Endodermal cell (in vitro differentiated cells): ENCODE data around the gene CACNA1S. TPM values are rescaled to one million over a fixed set of nuclear protein-coding genes. Genes with fewer than 3 reads are reported as not detected.

Experiments used
- DNase-seq: peaks from one replicate; pipeline ENCODE4 v3.0.0-alpha.2; 2017
- H3K27ac ChIP-seq: 2 replicates; pipeline ENCODE4 v1.5.1; 2013; ENCODE audit warnings: mild to moderate bottlenecking, low read depth, low read length, moderate library complexity
- H3K27me3 ChIP-seq: 2 replicates; pipeline ENCODE4 v1.6.1; 2013; ENCODE audit warnings: mild to moderate bottlenecking, low read length, moderate library complexity; ENCODE audit not compliant: insufficient read depth, control insufficient read depth, poor library complexity, severe bottlenecking
- H3K36me3 ChIP-seq: 2 replicates; pipeline ENCODE4 v1.7.0; 2013; ENCODE audit warnings: mild to moderate bottlenecking, low read length, moderate library complexity; ENCODE audit not compliant: control insufficient read depth, insufficient read depth
- H3K4me1 ChIP-seq: one replicate; pipeline ENCODE4 v1.7.0; 2013; ENCODE audit warnings: low read length; ENCODE audit not compliant: control insufficient read depth, insufficient read depth
- H3K4me3 ChIP-seq: 2 replicates; pipeline ENCODE4 v1.5.1; 2013; ENCODE audit warnings: mild to moderate bottlenecking, low read length, moderate library complexity
- H3K9ac ChIP-seq: 2 replicates; pipeline ENCODE4 v1.6.1; 2013; ENCODE audit warnings: mild to moderate bottlenecking, low read length, moderate library complexity; ENCODE audit not compliant: poor library complexity, severe bottlenecking; ENCODE audit errors: extremely low read depth
- H3K9me3 ChIP-seq: 2 replicates; pipeline ENCODE4 v1.6.1; 2013; ENCODE audit warnings: mild to moderate bottlenecking, low read length, moderate library complexity; ENCODE audit not compliant: control insufficient read depth
- H3K27ac Mint-ChIP-seq: 2 replicates; pipeline ENCODE4 v1.8.0; 2020; ENCODE audit warnings: mixed read lengths
- H3K27me3 Mint-ChIP-seq: 2 replicates; pipeline ENCODE4 v1.8.0; 2021; ENCODE audit warnings: mild to moderate bottlenecking, mixed read lengths; ENCODE audit not compliant: insufficient read depth
- H3K36me3 Mint-ChIP-seq: 2 replicates; pipeline ENCODE4 v1.8.0; 2020; ENCODE audit warnings: low read depth, mixed read lengths
- H3K4me1 Mint-ChIP-seq: 2 replicates; pipeline ENCODE4 v1.8.0; 2020; ENCODE audit warnings: mixed read lengths
- H3K4me3 Mint-ChIP-seq: 2 replicates; pipeline ENCODE4 v1.8.0; 2020; ENCODE audit warnings: mild to moderate bottlenecking, moderate library complexity, mixed read lengths
- H3K9me3 Mint-ChIP-seq: 2 replicates; pipeline ENCODE4 v1.8.0; 2020; ENCODE audit warnings: mild to moderate bottlenecking, mixed read lengths
- WGBS, 2 experiments: methylation state at CpG; one replicate each; pipeline versions ENCODE4 v1.1.5 to v1.1.7; 2013; ENCODE audit warnings: missing lambda C conversion rate in 2 of 2, mixed read lengths in 1 of 2; ENCODE audit not compliant: insufficient coverage in 1 of 2, insufficient read length in 1 of 2; 5-methylcytosine and 5-hydroxymethylcytosine counted together
- total RNA-seq, 2 donors: library from RNA; stranded (reverse); fragmentation: NEBNext Ultra II Directional in 1 of 2; extraction: Animal tissue kit (Norgen Biotek cat#: 25700) in 1 of 2; gene quantifications; 2 replicates in 1 of 2; 3 replicates in 1 of 2; pipeline ENCODE4 v1.2.1, GENCODE V29; 2021
- TF ChIP-seq, protein P1 (sequence below): fragments of 200-600 bp; sonication (generic); conservative IDR thresholded peaks from 2 replicates; pipeline ENCODE4 v1.5.0; 2021; ENCODE audit warnings: antibody characterized with exemption, mild to moderate bottlenecking

Gene CACNA1S
- total RNA-seq, 2 donors from 2014 or later = 0.11 to 0.13 TPM

DNA sequence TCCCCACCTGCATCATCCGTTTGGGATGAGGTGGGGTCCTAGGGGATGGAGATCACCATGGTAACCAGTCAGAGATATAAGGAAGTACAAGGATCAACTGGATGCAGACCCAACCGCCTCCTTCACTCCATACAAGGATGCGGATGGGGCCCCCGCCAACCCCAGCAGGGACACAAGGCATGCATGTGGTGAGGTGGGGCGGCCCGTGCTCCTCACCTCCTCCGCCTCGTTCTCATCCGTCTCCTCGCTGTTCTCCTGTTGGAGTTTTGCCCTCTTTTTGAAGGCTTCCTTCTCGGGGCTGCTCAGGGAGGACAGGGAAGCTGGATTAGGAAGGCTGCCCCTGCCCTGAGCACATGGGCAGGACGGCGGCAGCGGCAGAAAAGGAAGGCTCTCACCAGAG, 112.6 kb downstream of the CACNA1S start:
- TF ChIP-seq, protein P1, sequence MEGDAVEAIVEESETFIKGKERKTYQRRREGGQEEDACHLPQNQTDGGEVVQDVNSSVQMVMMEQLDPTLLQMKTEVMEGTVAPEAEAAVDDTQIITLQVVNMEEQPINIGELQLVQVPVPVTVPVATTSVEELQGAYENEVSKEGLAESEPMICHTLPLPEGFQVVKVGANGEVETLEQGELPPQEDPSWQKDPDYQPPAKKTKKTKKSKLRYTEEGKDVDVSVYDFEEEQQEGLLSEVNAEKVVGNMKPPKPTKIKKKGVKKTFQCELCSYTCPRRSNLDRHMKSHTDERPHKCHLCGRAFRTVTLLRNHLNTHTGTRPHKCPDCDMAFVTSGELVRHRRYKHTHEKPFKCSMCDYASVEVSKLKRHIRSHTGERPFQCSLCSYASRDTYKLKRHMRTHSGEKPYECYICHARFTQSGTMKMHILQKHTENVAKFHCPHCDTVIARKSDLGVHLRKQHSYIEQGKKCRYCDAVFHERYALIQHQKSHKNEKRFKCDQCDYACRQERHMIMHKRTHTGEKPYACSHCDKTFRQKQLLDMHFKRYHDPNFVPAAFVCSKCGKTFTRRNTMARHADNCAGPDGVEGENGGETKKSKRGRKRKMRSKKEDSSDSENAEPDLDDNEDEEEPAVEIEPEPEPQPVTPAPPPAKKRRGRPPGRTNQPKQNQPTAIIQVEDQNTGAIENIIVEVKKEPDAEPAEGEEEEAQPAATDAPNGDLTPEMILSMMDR = no peak
- H3K36me3 Mint-ChIP-seq = no peaks in the 10 kb centered on the region
- H3K27ac Mint-ChIP-seq = no peak overlapping the region
- no peaks in the 10 kb centered on the region for H3K4me1 Mint-ChIP-seq
- no peaks in the 10 kb centered on the region for H3K9me3 Mint-ChIP-seq
- H3K36me3 ChIP-seq = no peaks in the 10 kb centered on the region
- H3K4me3 ChIP-seq = no peak overlapping the region
- no peaks in the 10 kb centered on the region for H3K27me3 ChIP-seq
- no peaks in the 10 kb centered on the region for H3K4me1 ChIP-seq
- H3K4me3 Mint-ChIP-seq = no peak overlapping the region
- no peak for DNase-seq
- no peak overlapping the region for H3K9ac ChIP-seq
- H3K27ac ChIP-seq = no peak overlapping the region
- WGBS, 2 experiments = 94 to 99% methylated on average over 9 to 14 of the region's 14 CpGs
- no peaks in the 10 kb centered on the region for H3K27me3 Mint-ChIP-seq
- H3K9me3 ChIP-seq = no peaks in the 10 kb centered on the region

DNA sequence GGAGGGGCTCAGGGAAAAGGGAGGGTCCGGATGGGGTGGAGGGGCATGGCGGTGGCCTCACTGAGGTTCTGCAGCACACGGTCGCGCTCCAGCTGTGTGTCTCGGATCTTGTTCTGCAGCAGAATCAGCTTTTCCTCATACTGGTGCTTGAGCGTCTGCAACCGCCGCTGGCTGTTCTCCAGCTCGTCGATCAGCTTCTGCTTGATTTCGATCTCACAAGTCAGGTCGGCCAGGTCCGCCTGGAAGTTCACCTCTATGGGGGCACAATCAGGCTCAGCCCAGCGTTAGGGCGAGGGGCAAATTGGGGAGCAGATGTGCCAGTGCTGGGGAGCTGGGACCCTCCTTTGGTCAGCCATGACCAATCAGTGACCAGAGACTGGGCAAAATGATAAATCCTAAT, 113.9 kb downstream of the CACNA1S start:
- WGBS, 2 experiments = 93 to 96% methylated on average over 16 of the region's 16 CpGs
- Histone ChIP-seq H3K4me1 (no peaks in the 10 kb centered on the region), H3K27ac (no peak overlapping the region), H3K36me3 (no peaks in the 10 kb centered on the region), H3K4me3 (no peak overlapping the region), H3K9me3 (no peaks in the 10 kb centered on the region), H3K9ac (no peak overlapping the region), H3K27me3 (no peaks in the 10 kb centered on the region)
- Mint-ChIP-seq H3K9me3 (no peaks in the 10 kb centered on the region), H3K4me3 (no peak overlapping the region), H3K36me3 (no peaks in the 10 kb centered on the region), H3K27me3 (no peaks in the 10 kb centered on the region), H3K4me1 (no peaks in the 10 kb centered on the region), H3K27ac (no peak overlapping the region)
- TF ChIP-seq, protein P1 = no peak
- no peak for DNase-seq

DNA sequence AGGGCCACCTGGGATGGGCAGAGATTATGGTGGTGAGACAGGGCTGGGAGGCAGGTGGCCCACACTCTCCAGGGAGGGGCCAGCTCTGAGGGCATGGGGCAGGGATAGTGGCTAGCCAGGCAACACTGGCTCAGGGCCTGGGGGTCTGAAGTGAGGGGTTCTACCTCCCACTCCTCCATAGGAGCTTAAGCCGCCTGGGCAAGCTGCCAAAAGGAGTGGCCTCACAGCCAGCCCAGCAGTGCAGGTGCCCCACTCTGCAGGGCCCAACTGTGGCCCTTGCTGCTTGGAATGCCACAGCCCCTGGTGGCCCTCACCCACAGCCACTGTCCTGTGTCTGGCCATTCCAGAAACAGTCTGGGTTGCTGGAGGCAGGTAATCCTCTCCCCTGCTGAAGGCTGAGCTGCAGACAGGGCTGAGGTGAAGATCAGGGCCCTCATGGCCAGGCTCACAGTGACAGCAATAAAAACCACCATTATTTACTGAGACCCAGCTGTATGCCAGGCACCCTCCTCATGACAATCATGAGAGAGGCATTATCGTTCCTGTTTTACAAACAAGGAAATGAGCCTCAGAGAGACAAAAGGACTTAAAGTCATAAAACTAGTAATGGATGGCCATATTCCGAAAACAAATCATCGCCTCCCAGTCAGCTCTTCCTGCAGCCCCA, 119.7 kb downstream of the CACNA1S start:
- Mint-ChIP-seq H3K36me3 (peaks cover 5% of the 10 kb centered on the region), H3K27me3 (no peaks in the 10 kb centered on the region), H3K27ac (no peak overlapping the region), H3K4me3 (no peak overlapping the region), H3K4me1 (no peaks in the 10 kb centered on the region), H3K9me3 (no peaks in the 10 kb centered on the region)
- TF ChIP-seq, protein P1 = no peak
- no peak for DNase-seq
- no peaks in the 10 kb centered on the region for H3K9me3 ChIP-seq
- no peak overlapping the region for H3K9ac ChIP-seq
- H3K27ac ChIP-seq = no peak overlapping the region
- no peaks in the 10 kb centered on the region for H3K36me3 ChIP-seq
- no peaks in the 10 kb centered on the region for H3K27me3 ChIP-seq
- H3K4me1 ChIP-seq = no peaks in the 10 kb centered on the region
- 93 to 94% methylated on average over 3 to 4 of the region's 4 CpGs for WGBS, 2 experiments
- H3K4me3 ChIP-seq = no peak overlapping the region
